T-helper 2 cell treated with Interferon-gamma antibody and Interleukin-4, amounts not matched to agents 100 ng/mL and 5 ng/mL, for 36 hours (primary cell): Measurements from ENCODE around the gene CCDC47. TPM values are rescaled to one million over a fixed set of nuclear protein-coding genes. Genes with fewer than 3 reads are reported as not detected.
"Not testable (repeated sequence)": the region's sequence is repeated elsewhere in the genome, so short reads cannot be mapped to it uniquely, and the experiment has no call there.

ENCODE experiments used
- intact Hi-C: fragments of 100-400 bp; cut with micrococcal nuclease; formaldehyde crosslinking; loops from one replicate; pipeline ENCODE4 v1.15.1; 2023
- total RNA-seq: library from RNA; stranded (reverse); gene quantifications from 2 replicates; pipeline ENCODE4 v1.2.3, GENCODE V29; 2022

The CCDC47 gene
- total RNA-seq, 1 donor from 2014 or later = 63.8 TPM

GRCh38 chr17:63740464-63741142, 32.8 kb downstream of the CCDC47 start:
- intact Hi-C loops = loop anchor here (1.0 kb wide), 6 partner anchors 33 to 766 kb away; partner anchors contain the start of genes CCDC47, CEP95, DCAF7 and DDX5

- intact Hi-C loops = no loop called here
These were observed 37.7 kb downstream of the CCDC47 start for GRCh38 chr17:63735691-63736090.

- intact Hi-C loops = no loop called here
These were observed 51.0 kb downstream of the CCDC47 start for GRCh38 chr17:63722403-63722802.

GRCh38 chr17:63720194-63720593, 53.2 kb downstream of the CCDC47 start:
- intact Hi-C loops = not testable (repeated sequence)

GRCh38 chr17:63718988-63719387, 54.4 kb downstream of the CCDC47 start:
- intact Hi-C loops = no loop called here

GRCh38 chr17:63716426-63716825, 57.0 kb downstream of the CCDC47 start:
- intact Hi-C loops = no loop called here

GRCh38 chr17:63714550-63715277, 58.7 kb downstream of the CCDC47 start:
- intact Hi-C loops = no loop called here

GRCh38 chr17:63709110-63709509, 64.3 kb downstream of the CCDC47 start:
- intact Hi-C loops = no loop called here

- intact Hi-C loops = no loop called here
These were observed 66.2 kb downstream of the CCDC47 start for GRCh38 chr17:63707151-63707550.

GRCh38 chr17:63706336-63707082, 66.9 kb downstream of the CCDC47 start:
- intact Hi-C loops = no loop called here

- intact Hi-C loops = no loop called here
These were observed 67.7 kb downstream of the CCDC47 start for GRCh38 chr17:63705657-63706056.

GRCh38 chr17:63704836-63705235, 68.6 kb downstream of the CCDC47 start:
- intact Hi-C loops = no loop called here

- intact Hi-C loops = no loop called here
These were observed 69.2 kb downstream of the CCDC47 start for GRCh38 chr17:63704259-63704576.

GRCh38 chr17:63703556-63704258, 69.7 kb downstream of the CCDC47 start:
- intact Hi-C loops = no loop called here

- intact Hi-C loops = no loop called here
These were observed 70.4 kb downstream of the CCDC47 start for GRCh38 chr17:63703029-63703428.

- intact Hi-C loops = loop anchor here (1.0 kb wide), 2 partner anchors 71 to 79 kb away; partner anchors contain the start of gene CCDC47
These were observed 70.7 kb downstream of the CCDC47 start for GRCh38 chr17:63702721-63703015.

- intact Hi-C loops = loop anchor here (1.0 to 2.0 kb wide), 3 partner anchors 71 to 141 kb away; partner anchors contain the start of genes CCDC47 and SMARCD2
These were observed 71.3 kb downstream of the CCDC47 start for GRCh38 chr17:63701868-63702720.

- intact Hi-C loops = loop anchor here (2.0 kb wide), 1 partner anchor 141 kb away; the partner anchor contains the start of gene SMARCD2
These were observed 72.0 kb downstream of the CCDC47 start for GRCh38 chr17:63701456-63701820.

GRCh38 chr17:63700528-63701455, 72.6 kb downstream of the CCDC47 start:
- intact Hi-C loops = loop anchor here (2.0 kb wide), 1 partner anchor 142 kb away; the partner anchor contains the start of gene SMARCD2
